ENCODE data around the gene CDKN2A. TPM values are rescaled to one million over a fixed set of nuclear protein-coding genes. Genes with fewer than 3 reads are reported as not detected.

The CDKN2A gene
- total RNA-seq, 4 donors from 2014 or later: 1.3 to 20.9 (median 2.5) TPM

- TF ChIP-seq CTCF (IDR thresholded peaks at IDR 0.05; ENCODE audit: low read depth): no peak
Measured at GRCh38 chr9:21964925-21965385, 29.2 kb downstream of the CDKN2A start.

GRCh38 chr9:21961569-21961968, 32.6 kb downstream of the CDKN2A start:
- TF ChIP-seq CTCF (IDR thresholded peaks at IDR 0.05; ENCODE audit: low read depth): no peak

GRCh38 chr9:21958833-21959232, 35.4 kb downstream of the CDKN2A start:
- no peak for TF ChIP-seq CTCF (IDR thresholded peaks at IDR 0.05; ENCODE audit: low read depth)

- no peak for TF ChIP-seq CTCF (IDR thresholded peaks at IDR 0.05; ENCODE audit: low read depth)
Measured at GRCh38 chr9:21945606-21946005, 48.6 kb downstream of the CDKN2A start.

GRCh38 chr9:21943464-21943863, 50.7 kb downstream of the CDKN2A start:
- no peak for TF ChIP-seq CTCF (IDR thresholded peaks at IDR 0.05; ENCODE audit: low read depth)

- no peak for TF ChIP-seq CTCF (IDR thresholded peaks at IDR 0.05; ENCODE audit: low read depth)
Measured at GRCh38 chr9:21941337-21941995, 52.7 kb downstream of the CDKN2A start.

GRCh38 chr9:21936161-21936560, 58.0 kb downstream of the CDKN2A start:
- TF ChIP-seq CTCF (IDR thresholded peaks at IDR 0.05; ENCODE audit: low read depth): no peak
